GM06990 (cell line): ENCODE data around the gene ABCA6.

Experiments used
- DNase-seq: peaks from one replicate; pipeline ENCODE4 v3.0.0-alpha.2; 2011; ENCODE audit not compliant: insufficient read length; ENCODE audit errors: extremely low read depth
- H3K27me3 ChIP-seq: replicated peaks from 2 replicates; pipeline ENCODE4 v1.6.0; 2011; ENCODE audit warnings: low read length; ENCODE audit not compliant: control insufficient read depth, insufficient read depth
- H3K36me3 ChIP-seq: 2 replicates; pipeline ENCODE4 v1.5.1; 2011; ENCODE audit warnings: low read length; ENCODE audit not compliant: control insufficient read depth, insufficient read depth
- H3K4me3 ChIP-seq: replicated peaks from 2 replicates; pipeline ENCODE4 v1.5.1; 2011; ENCODE audit warnings: low read depth, mild to moderate bottlenecking, control low read depth, low read length
- TF ChIP-seq, protein P1 (sequence below): IDR thresholded peaks from 2 replicates; pipeline ENCODE4 v1.5.1; 2011; ENCODE audit warnings: low read length, control low read depth, mild to moderate bottlenecking, inconsistent platforms; ENCODE audit not compliant: insufficient read depth, poor library complexity, severe bottlenecking

The ABCA6 gene

GRCh38 chr17:69069226-69069750 lies 72.4 kb downstream of the ABCA6 start:
- no peaks in the 10 kb centered on the region for H3K27me3 ChIP-seq
- H3K36me3 ChIP-seq, result no peaks in the 10 kb centered on the region
- TF ChIP-seq, protein P1, sequence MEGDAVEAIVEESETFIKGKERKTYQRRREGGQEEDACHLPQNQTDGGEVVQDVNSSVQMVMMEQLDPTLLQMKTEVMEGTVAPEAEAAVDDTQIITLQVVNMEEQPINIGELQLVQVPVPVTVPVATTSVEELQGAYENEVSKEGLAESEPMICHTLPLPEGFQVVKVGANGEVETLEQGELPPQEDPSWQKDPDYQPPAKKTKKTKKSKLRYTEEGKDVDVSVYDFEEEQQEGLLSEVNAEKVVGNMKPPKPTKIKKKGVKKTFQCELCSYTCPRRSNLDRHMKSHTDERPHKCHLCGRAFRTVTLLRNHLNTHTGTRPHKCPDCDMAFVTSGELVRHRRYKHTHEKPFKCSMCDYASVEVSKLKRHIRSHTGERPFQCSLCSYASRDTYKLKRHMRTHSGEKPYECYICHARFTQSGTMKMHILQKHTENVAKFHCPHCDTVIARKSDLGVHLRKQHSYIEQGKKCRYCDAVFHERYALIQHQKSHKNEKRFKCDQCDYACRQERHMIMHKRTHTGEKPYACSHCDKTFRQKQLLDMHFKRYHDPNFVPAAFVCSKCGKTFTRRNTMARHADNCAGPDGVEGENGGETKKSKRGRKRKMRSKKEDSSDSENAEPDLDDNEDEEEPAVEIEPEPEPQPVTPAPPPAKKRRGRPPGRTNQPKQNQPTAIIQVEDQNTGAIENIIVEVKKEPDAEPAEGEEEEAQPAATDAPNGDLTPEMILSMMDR, result no peak
- DNase-seq, result no peak
- no peak overlapping the region for H3K4me3 ChIP-seq

- TF ChIP-seq, protein P1, result peak; percentile 20
Observed at GRCh38 chr17:69067274-69068047, 74.2 kb downstream of the ABCA6 start.

DNA sequence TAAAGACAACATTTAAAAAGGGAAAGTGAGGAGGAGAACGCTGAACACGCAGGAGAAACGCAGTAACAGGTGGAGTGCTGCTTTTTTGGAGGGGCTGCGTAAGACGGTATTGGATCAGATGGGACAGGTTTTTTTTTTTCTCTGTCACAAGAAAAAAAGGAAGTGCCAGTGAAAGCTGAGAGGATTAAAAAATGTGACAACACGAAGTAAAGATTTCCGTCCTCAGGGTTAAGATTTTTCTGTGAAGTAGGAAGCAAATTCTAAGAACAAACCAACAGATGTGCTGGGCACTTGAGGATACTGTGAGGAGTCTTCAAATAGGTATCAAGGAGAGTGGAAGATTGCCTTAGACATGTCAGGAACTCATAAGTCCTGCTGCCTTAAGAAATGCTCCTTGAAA lies 75.2 kb downstream of the ABCA6 start:
- H3K4me3 ChIP-seq, result no peak overlapping the region
- no peaks in the 10 kb centered on the region for H3K36me3 ChIP-seq
- DNase-seq, result no peak
- TF ChIP-seq, protein P1, result no peak
- H3K27me3 ChIP-seq, result no peaks in the 10 kb centered on the region

More at GRCh38 chr17:69067274-69068047, 74.2 kb downstream of the ABCA6 start:
- Histone ChIP-seq H3K36me3 (no peaks in the 10 kb centered on the region), H3K4me3 (no peak overlapping the region), H3K27me3 (no peaks in the 10 kb centered on the region)
- DNase-seq, result no peak

- Histone ChIP-seq H3K27me3 (no peaks in the 10 kb centered on the region), H3K36me3 (no peaks in the 10 kb centered on the region), H3K4me3 (no peak overlapping the region)
- TF ChIP-seq, protein P1, result no peak
- no peak for DNase-seq
Observed at GRCh38 chr17:69065113-69065512, 76.6 kb downstream of the ABCA6 start.

DNA sequence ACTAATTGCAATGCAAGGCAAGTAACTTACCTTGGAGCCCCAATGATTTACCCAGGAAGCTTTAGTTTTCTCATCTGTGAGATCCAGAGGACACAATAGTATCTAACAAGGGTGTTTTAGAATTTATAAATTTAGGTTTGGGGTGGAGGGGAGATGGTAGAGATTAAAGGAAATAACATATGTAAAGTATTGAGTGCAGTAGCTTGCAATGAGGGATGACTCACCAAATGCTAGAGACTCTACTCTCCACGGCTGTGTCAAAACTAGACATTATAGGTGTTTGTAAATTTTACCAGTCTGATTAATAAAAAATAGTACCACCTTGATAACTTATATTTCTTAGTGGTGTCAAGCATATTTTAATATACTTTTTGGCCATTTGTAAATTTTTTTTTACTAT lies 77.2 kb downstream of the ABCA6 start:
- no peaks in the 10 kb centered on the region for H3K27me3 ChIP-seq
- TF ChIP-seq, protein P1, result no peak
- no peak overlapping the region for H3K4me3 ChIP-seq
- no peak for DNase-seq
- no peaks in the 10 kb centered on the region for H3K36me3 ChIP-seq
